ENCODE results near the gene ASPSCR1. TPM values are rescaled to one million over a fixed set of nuclear protein-coding genes. Genes with fewer than 3 reads are reported as not detected.

Gene ASPSCR1, protein sequence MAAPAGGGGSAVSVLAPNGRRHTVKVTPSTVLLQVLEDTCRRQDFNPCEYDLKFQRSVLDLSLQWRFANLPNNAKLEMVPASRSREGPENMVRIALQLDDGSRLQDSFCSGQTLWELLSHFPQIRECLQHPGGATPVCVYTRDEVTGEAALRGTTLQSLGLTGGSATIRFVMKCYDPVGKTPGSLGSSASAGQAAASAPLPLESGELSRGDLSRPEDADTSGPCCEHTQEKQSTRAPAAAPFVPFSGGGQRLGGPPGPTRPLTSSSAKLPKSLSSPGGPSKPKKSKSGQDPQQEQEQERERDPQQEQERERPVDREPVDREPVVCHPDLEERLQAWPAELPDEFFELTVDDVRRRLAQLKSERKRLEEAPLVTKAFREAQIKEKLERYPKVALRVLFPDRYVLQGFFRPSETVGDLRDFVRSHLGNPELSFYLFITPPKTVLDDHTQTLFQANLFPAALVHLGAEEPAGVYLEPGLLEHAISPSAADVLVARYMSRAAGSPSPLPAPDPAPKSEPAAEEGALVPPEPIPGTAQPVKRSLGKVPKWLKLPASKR
- total RNA-seq = 52.4 TPM

DNA sequence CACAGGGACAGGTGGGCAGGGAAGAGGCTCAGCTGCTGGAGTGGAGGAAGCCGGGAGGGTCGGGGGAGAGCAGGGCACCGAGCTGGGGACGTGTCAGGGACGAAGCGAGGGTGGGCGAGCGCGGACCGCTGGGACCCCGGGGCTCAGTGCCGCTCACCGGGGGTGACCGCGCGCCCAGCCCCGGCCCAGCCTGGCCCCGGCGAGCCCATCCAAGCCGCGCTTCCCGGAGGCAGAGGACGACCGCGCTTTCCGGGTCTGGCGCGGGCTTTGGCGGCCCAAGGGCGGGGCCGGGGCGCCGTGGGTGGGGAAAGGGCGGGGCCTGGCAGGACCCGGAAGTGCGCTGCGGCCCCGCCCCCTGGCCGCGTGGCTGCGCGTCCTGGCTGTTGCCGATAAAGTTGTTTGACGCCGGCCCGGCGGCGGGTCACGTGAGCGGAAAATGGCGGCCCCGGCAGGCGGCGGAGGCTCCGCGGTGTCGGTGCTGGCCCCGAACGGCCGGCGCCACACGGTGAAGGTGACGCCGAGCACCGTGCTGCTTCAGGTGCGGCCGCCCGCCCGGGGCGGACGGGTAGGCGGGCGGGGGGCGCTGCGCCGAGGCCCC is at the start of gene ASPSCR1:
Gene ASPSCR1, plus strand, starts transcription at position 419 of the 598 bp plus-strand sequence. Its CDS starts 18 bp downstream, at position 437.
- DNase-seq (ENCODE audit: low spot score) = peak; percentile 93

DNA sequence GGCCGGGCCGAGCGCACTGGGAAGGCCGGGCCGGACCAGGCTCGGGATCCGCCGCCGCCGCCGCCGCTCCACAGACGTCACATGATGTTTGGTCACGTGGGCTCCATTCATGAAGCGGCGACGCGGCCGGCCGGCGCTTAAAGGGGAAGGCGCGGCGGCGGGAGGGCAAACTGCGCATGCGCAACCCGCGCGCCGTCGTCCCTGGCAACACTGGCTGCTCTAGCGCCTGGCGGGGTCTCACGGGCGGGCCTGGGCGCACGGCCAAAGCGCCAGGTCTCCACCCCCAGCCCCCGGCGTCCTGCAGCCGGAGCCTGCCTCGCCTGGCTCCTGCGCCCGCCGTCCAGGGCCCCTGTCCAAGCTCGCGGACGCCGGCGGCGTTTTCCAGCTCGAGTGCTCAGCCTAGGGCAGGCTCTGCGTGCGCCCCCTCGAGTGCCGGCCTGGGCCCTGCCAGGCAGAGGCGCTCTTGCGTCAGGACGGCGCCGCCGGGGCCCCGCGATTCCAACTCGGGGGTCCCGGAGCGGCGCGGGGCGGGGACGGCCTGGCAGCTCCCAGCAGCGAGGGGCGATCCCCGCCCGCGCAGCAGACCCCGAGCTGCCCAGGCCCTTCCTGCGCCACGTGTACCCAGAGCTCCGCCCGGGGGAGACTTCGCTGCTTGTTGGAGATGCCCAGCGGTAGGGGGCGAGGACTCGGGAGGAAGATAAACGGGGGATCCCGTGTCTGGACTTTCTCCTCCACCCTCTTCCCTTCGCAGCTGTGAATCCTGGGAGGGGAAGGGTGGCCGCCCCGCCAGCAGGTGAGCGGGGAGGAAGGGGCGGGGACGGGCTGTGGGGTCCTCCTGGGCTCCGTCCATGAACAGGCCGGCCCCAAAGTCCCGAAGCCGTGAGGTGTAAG is 49.5 kb upstream of the ASPSCR1 start, which contains the start of gene MAFG:
Gene MAFG, minus strand, starts transcription at position 83 of the 891 bp plus-strand sequence. CDS start 4,550 bp downstream, outside the sequence.
- peak; percentile 91 for DNase-seq (ENCODE audit: low spot score)

DNA sequence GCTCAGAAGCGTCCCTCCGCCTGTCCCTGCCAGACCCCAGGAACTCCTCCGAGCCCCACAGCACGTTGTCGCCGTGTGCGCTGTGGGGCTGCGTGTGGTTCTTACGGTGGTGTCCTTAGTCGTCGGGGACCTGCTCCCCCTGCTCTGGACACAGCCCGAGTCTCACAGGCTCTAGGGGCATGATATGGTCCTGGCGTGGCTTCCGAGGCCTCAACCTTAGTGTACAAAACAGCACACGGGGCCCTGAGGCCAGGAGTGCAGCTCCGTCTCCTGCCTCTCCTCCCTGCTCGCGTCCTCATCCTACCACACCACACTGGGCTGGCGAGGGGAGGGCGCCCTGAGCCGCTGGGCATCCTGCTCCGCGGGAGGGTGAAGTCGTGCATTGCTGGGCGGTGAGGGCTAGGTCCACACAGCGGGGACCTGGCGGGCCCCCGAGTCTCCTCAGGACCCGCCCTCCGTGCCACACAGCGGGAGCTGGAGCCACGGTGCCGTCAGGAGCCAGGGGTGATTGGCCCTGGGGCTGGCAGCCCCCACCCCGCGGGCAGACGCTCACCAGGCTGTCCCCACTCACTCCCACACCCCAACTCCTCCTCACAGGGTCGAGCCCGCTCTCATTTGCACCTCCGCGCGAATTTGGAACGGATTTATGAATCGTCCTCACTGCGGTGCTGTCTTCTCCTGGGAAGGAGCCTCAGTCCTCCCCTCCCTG is 48.7 kb upstream of the ASPSCR1 start:
- no peak for DNase-seq (ENCODE audit: low spot score)

DNA sequence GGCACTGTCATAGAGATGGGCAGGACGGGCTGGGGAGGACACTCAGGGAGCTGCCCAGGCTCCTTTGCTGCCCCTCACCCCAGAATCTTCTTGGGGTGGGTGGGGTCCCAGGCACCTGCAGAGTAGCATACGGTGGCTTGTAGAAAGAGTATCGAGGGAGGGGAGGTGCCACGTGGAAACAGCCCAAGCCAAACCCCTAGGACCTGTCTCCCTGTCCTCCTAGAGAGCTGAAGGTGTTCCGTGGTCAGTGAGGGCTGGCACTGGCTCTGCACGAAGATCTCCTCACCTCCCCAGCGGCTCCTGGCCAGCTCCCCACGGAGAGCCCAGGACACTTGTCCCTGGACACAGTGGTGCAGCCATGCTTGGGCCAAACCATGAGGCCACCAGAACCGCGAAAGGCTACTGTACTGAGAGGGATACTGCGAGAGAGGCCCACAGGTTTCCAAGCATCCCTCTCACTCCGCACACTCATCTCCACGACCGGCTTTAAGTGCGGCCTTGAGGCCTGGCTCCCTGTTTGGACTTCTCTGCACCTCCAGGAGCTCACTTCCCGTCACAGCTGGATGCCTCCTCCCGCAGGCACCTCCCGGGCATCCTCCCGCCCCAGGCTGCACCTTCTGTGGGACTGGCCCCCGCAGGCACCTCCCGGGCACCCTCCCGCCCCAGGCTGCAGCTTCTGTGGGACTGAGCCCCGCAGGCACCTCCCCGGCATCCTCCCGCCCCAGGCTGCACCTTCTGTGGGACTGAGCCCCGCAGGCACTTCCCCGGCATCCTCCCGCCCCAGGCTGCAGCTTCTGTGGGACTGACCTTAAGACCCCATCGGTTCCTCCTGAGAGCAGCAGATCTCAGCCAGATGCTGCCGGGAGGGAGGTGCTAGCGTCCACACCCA is 47.9 kb upstream of the ASPSCR1 start:
- DNase-seq (ENCODE audit: low spot score) = no peak

DNA sequence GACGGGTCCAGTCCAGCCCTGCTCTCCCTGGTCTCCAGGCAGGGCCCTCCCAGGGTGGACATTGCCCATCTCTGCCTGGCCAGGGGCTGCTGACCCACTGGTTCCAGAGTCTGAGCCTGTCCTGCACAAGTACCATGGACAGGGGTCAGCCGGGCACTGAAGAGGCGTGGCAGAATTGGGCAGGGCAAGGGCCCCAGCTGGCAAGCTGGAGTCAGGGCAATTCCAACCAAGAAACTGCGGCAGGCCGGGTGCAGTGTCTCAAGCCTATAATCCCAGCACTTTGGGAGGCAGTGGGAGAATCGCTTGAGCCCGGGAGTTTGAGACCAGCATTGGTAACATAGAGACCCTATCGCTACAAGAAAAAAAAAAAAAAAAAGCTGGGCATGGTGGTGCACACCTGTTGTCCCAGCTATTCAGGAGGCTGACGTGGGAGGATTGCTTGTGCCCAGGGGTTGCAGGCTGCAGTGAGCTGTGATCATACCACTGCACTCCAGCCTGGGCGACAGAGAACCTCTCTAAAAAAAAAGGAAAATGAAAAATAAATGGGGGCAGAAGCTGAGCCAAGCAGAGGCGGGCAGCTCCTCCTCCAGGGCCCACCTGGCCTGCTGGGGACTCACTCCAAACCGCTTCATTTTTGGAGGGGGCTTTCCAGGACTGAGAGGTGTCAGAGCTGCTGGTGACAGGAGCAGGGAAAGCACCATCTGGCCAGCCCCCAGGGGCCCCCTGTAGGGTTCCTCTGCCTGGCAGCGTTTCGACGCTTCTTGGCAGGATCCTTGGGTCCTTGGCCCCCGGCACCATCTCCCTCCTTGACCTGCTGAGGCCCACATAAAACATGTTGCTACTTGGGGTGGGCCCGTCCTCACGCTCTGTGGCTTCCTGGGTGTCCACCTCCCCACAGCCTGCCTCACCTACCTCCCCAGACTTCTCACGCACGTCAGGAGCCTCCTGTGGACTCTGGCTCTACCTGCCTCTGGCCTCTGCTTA is 47.0 kb upstream of the ASPSCR1 start:
- DNase-seq (ENCODE audit: low spot score) = no peak

DNA sequence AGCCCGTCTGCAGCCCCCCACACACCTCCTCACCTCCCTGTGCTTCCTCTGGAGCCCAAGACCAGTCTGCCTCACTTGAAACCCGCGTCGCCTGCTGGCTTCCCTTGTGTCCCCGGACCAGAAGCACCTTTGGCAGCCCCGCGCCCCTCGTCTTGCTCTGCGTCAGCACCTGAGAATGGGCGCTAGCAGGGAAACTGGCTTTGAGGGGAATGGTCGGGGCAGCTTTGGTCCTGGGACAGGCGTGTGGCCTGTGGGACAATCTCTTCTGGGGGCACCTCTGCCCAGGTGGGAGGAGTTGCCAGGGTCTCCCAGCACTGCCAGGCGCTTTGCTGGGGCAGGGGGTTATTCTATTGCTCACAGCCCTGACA is 46.3 kb upstream of the ASPSCR1 start:
- DNase-seq (ENCODE audit: low spot score) = no peak

DNA sequence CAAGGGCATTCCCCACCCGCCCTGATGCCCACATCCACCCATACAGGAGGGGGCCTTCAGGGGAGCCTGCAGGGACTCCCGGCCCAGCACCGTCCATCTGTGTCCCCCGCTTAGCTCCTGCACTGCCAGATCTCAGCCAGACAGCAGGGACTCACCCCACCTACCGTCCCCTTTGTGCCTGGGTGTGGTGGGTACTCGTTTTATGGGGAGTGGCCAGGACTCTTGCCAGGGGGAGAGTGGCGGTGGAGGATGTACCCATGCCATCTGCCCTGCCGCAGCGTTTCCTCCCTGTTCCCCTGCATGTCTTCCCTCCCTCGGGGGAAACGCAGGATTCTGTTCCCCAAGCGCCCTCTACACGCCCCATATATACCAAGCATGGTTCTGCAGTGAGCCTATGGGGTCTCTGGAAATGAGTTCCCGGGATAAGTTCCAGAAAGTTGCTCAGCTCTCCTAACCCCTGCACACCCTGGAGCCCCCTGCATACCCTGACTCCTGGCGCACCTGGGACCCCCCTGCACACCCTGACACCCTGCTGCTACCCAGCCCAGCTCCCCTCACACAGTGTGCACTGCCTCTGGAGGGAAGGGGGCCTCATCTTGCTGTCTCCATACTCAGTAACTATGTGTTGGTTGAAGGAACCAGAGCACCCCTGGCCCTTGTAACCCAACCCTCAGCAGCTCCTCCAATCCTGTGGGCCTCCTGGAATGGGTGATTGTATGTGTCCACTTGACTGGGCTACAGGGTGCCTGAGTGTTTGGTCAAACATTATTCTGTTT is 45.7 kb upstream of the ASPSCR1 start:
- DNase-seq (ENCODE audit: low spot score) = no peak

DNA sequence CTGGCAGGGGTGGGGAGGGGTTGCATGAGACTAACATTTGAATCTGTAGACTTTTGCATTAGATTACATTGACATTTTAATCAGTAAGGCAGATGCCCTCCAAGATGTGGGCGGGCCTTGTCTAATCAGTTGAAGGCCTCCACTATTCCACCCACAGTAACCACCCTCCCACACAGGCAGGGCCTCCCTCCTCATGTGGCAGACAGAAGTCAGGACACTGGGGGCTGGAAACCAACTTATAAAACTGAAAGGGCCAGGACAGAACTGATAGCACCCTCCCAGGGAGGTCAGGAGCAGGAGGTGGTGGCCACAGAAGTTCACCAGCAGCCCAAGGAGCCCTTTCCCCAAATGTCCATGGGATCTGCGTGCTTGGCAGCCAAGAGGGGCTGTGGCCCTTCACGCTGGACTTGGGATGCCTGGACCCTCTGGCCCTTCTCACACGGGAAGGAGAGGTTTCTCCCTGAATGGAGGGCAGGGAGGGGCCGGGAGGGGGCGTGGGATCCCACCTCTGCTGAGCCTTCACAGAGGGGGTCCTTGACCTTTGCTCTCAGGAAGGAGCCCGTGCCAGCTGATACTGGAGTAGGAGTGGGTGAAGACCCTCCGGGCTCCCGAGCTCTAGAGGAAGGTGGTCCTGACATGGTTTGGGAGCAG is 45.0 kb upstream of the ASPSCR1 start:
- no peak for DNase-seq (ENCODE audit: low spot score)

DNA sequence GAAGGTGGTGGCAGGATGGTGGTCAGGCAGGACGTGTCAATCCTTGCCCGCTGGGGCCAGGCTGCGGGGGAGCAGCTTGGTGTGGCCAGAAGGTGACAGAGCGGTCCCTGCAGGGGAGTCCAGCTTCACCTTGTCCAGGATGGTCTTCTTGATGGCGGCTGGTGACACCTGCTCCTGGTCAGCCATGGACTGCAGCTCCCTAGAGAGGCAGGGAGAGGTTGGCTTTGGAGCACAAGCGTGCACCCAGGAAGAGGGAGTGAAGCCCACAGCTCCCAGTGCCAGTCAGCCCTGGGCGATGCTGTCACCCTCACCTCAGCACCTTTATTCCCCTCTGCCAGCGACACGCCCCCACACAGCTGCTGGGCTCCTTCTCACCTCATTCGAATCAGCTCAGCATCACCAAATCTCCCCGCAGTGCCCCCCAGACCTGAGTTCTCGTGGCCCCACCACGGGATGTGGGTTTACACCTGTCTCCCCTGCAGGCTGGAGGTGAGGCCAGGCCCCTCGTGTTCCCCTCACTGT is 44.2 kb upstream of the ASPSCR1 start:
- DNase-seq (ENCODE audit: low spot score) = no peak

DNA sequence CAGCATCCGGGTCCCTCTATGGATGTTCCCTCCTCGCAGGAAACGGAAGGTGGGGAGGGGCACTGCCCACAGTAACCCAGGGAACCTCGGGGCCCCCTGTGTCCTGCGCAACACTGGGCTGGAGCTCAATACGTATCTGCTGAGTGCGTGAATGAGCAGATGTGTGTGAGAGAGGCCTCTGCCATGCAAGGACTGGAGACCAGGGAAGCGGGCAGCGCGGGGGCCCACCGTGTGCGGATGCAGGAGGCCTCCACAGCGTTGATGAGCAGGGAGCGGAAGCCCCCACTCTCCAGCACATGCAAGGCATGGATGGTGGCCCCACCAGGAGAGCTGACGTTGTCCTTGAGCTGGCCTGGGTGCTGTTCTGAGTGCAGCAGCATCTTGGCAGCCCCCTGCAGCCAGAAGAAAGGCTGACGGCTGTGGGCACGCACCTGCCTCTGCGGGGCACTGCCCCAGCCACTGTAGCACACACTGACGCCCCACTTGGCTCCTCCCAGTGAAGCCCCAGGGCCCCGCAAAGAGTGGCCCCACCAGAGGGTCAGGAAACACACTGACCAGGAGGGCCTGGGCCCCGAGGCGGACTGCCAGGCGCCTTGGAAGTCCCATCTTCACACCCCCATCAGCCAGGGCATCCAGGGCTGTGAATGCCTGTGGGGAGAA is 43.2 kb upstream of the ASPSCR1 start:
- DNase-seq (ENCODE audit: low spot score) = no peak

DNA sequence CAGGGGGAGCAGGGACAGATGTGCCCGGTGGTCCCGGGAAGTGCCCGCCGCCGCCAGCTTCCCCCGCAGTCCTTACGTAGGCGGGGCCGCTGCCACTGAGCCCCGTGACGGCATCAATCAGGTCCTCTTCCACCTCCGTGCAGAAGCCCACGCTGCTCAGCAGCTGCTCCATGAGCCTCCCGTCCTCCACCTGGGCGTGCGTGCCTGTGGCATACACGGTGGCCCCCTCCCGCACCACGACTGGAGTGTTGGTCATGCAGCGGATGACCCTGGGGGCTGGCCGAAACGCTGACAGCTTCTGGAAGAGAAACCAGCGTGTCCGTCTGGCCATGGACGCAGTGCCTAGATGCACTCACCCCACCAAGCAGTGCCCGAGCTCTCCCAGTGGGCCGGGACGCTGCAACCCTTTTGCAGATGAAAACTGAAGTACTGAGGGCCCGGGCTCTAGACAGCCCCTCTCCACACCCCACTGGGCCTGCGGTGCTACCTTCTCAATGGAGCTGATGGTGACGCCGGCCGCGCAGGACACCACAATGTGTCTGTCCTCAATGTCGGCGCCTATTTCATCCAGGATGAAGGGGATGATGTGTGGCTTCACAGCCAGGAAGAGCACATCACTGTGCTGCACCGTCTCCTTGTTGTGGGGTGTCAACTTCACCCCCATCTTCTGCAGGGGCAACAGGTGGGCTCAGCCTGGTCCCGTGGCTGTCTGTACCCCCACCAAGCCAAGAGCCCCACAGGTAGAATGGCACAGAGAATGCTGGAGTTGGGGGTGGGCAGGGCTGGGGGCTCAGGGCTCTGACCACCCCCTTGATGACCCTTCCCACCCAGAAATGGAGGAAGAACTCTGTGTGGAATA is 42.4 kb upstream of the ASPSCR1 start:
- no peak for DNase-seq (ENCODE audit: low spot score)

DNA sequence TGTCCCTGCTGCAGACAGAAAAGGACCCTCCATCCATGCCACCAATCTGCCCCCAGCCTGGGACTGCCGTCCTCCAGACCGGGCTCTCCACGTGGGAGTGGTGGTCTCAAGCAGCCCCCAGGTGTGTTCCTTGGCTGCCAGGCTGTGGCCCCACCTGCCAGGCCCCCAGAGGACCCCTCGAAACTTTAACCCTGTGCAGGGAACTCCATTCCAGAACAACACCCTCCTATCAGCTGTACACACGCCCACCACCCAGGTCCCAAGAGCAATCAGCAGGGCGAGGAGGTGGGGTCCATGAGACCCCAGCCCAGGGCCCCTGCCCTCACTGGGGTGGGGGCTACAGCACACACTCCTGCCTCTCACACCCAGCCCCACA is 41.7 kb upstream of the ASPSCR1 start:
- DNase-seq (ENCODE audit: low spot score) = no peak

DNA sequence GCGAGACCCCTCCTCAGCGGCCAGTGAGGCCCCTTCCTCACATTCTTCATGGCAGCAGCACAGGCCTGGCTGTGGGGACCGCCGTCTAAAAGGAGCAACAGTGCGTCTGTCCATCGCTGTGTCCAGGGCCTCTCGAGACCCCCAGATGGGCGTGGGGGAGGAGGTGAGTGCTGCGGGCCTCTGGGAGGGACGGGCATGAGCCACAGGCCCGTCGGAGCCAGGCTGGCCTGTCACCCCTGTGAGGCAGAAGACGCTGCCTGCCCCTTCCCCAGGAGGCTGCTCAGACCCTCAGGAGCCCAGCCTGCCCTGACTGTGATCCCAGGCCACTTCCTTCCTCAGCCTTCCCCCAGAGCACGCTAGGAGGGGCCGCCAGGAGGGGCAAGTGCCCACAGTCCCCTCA is 38.2 kb upstream of the ASPSCR1 start:
- DNase-seq (ENCODE audit: low spot score) = no peak

DNA sequence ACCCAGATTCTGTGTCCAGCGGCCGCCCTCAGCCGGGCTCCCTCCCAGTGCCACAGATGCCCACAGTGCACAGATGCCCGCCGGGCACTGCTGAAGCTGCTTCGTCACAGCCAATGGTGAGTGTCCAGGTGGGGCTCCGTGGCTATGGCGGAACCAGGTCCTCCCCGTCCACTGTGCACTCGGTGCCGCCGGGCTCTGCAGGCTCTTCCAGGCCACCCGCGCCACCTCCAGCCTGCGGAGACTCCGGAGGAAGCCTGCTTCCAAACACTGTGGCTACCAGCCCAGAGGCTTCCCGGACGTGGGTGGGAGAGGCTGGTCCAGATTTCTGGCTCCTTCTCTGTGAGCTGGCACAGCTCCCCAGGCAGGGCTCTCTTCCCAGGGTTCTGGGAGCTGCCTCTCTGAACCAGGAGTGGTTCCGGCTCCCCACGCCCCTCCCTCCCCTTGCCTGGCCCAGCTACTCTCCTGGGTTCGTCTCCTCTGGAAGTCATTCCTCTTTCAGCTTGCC is 37.5 kb upstream of the ASPSCR1 start:
- DNase-seq (ENCODE audit: low spot score) = no peak

DNA sequence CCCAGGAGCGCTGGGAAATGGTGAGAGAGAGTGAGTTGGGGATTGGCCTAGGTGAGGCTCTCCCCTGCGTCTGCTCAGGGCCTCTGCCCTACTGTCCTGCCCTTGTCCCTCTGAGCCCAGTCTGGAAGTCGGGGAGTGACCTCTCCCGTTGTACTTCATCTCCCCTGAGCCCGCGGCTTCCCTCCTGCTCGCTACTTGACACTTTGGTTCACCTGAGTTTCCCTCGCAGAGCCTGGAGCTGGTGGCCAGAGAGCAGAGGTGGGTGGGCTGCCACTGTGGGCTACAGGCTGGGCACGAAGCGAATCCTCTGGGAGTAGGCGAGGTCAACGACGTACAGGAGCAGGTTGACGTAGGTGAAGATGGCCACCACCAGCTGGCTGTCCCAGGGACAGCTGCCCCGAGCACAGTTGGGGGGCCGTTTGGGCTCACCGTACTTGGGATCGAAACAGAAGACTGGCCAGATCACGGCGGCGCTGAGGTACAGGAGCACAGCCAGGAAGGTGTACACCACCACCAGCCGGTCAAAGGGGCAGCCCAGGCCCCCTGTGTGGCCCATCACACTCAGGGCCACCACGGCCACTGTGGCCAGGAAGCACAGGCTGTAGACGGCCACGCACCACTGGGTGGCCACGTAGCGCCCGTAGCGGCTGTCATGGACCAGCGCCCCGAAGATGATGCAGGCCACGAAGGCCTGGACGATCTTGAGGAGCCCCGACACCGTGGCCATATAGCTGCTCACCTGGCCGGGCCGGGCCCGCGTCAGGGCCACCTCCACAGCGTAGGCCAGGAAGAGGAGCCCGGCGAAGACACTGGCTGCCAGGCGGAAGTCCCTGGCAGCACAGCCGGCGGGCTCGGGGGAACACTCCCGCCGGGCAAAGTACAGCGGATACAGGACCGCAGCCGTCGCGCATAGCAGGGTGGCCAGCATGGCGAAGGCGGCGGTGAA is 36.6 kb upstream of the ASPSCR1 start:
- DNase-seq (ENCODE audit: low spot score) = no peak

Data from ureter (tissue), 1 donor.